Activated CD8-positive, alpha-beta T cell treated with anti-CD3 and anti-CD28 coated beads for 36 hours (primary cell): ENCODE data around the gene IGSF22. TPM values are rescaled to one million over a fixed set of nuclear protein-coding genes. Genes with fewer than 3 reads are reported as not detected.

Source experiments
- ATAC-seq: fragments of 200-7000 bp; cut with Tn5 transposase; one replicate; pipeline ENCODE4 v1.10.0; 2021; ENCODE audit warnings: mild to moderate bottlenecking, moderate library complexity
- CTCF ChIA-PET: fragments of 350-600 bp; sonication (Branson Sonifier 250); formaldehyde crosslinking; loops from one replicate; lab custom pipeline; 2021; ENCODE audit warnings: antibody characterized with exemption; lab: Charles Lee
- POLR2A ChIA-PET: fragments of 350-600 bp; sonication (Branson Sonifier 250); formaldehyde crosslinking; loops from one replicate; lab custom pipeline; 2021; ENCODE audit warnings: antibody characterized with exemption; lab: Charles Lee
- DNase-seq: peaks from one replicate; pipeline ENCODE4 v3.0.0-alpha.2; 2020
- H3K27ac Mint-ChIP-seq: one replicate; pipeline ENCODE4 v1.8.0; 2021; ENCODE audit warnings: mild to moderate bottlenecking, mixed read lengths
- H3K27me3 Mint-ChIP-seq: one replicate; pipeline ENCODE4 v1.8.0; 2021; ENCODE audit warnings: mixed read lengths
- H3K36me3 Mint-ChIP-seq: one replicate; pipeline ENCODE4 v1.8.0; 2021; ENCODE audit warnings: low read depth, mixed read lengths
- H3K4me1 Mint-ChIP-seq: one replicate; pipeline ENCODE4 v1.8.0; 2021; ENCODE audit warnings: low read depth, mixed read lengths
- H3K4me3 Mint-ChIP-seq: one replicate; pipeline ENCODE4 v1.8.0; 2021; ENCODE audit warnings: mild to moderate bottlenecking, moderate library complexity, mixed read lengths
- H3K9me3 Mint-ChIP-seq: one replicate; pipeline ENCODE4 v1.8.0; 2021; ENCODE audit warnings: mixed read lengths
- CTCF ChIP-seq: fragments of 200-600 bp; IDR thresholded peaks from one replicate; pipeline ENCODE4 v1.8.0; 2022; ENCODE audit warnings: antibody characterized with exemption, mild to moderate bottlenecking
- intact Hi-C: fragments of 100-400 bp; cut with micrococcal nuclease; formaldehyde crosslinking; loops from one replicate; pipeline ENCODE4 v1.10.0; 2022
- total RNA-seq, 2 experiments: library from RNA; stranded (reverse); gene quantifications; one replicate each; pipeline ENCODE4 v1.2.3, GENCODE V29; 2021

The IGSF22 gene
- total RNA-seq, 2 experiments from 2014 or later, result 0.43 to 1.4 TPM

- ATAC-seq (no peak), DNase-seq (no peak)
- no peaks in the 10 kb centered on the region for H3K9me3 Mint-ChIP-seq
- H3K4me3 Mint-ChIP-seq, result no peak overlapping the region
- H3K27me3 Mint-ChIP-seq, result no peaks in the 10 kb centered on the region
- no peaks in the 10 kb centered on the region for H3K4me1 Mint-ChIP-seq
- TF ChIP-seq CTCF, result no peak
- POLR2A ChIA-PET, result no interaction called here
- H3K27ac Mint-ChIP-seq, result no peak overlapping the region
- CTCF ChIA-PET, result interaction anchor here (3.2 kb wide), 1 partner anchor 9 kb away, joined by 37 read pairs; no protein-coding TSS in a partner anchor
- intact Hi-C loops, result no loop called here
- H3K36me3 Mint-ChIP-seq, result no peaks in the 10 kb centered on the region
Measured at GRCh38 chr11:18714443-18714780, 11.6 kb downstream of the IGSF22 start.

- no peak for TF ChIP-seq CTCF
- H3K9me3 Mint-ChIP-seq, result no peaks in the 10 kb centered on the region
- no peaks in the 10 kb centered on the region for H3K27me3 Mint-ChIP-seq
- ChIA-PET POLR2A (no interaction called here), CTCF (interaction anchor here (1.3 to 3.2 kb wide), 3 partner anchors 9 to 14 kb away, joined by 3 to 37 read pairs (median 4); no protein-coding TSS in a partner anchor)
- H3K4me1 Mint-ChIP-seq, result no peaks in the 10 kb centered on the region
- ATAC-seq (no peak), DNase-seq (no peak)
- intact Hi-C loops, result no loop called here
- H3K4me3 Mint-ChIP-seq, result no peak overlapping the region
- H3K27ac Mint-ChIP-seq, result no peak overlapping the region
- no peaks in the 10 kb centered on the region for H3K36me3 Mint-ChIP-seq
Measured at GRCh38 chr11:18713646-18714442, 12.1 kb downstream of the IGSF22 start.

- no peak for ATAC-seq
- Mint-ChIP-seq H3K27ac (no peak overlapping the region), H3K4me1 (peaks cover 12% of the 10 kb centered on the region), H3K27me3 (peaks cover 1% of the 10 kb centered on the region), H3K36me3 (no peaks in the 10 kb centered on the region), H3K9me3 (no peaks in the 10 kb centered on the region), H3K4me3 (no peak overlapping the region)
- ChIA-PET POLR2A (interaction anchor here (0.6 to 1.4 kb wide), 2 partner anchors 10 to 1110 kb away, joined by 4 read pairs; no protein-coding TSS in a partner anchor), CTCF (interaction anchor here (1.1 to 1.2 kb wide), 2 partner anchors 11 to 21 kb away, joined by 3 to 10 read pairs; no protein-coding TSS in a partner anchor)
- no peak for DNase-seq
- intact Hi-C loops, result no loop called here
- TF ChIP-seq CTCF, result no peak
Measured at GRCh38 chr11:18710545-18710944, 15.4 kb downstream of the IGSF22 start.

GRCh38 chr11:18709414-18709813, 16.6 kb downstream of the IGSF22 start:
- ATAC-seq (no peak), DNase-seq (no peak)
- no peak overlapping the region for H3K4me3 Mint-ChIP-seq
- H3K36me3 Mint-ChIP-seq, result no peaks in the 10 kb centered on the region
- H3K9me3 Mint-ChIP-seq, result no peaks in the 10 kb centered on the region
- TF ChIP-seq CTCF, result no peak
- peaks cover 1% of the 10 kb centered on the region for H3K27me3 Mint-ChIP-seq
- H3K27ac Mint-ChIP-seq, result no peak overlapping the region
- intact Hi-C loops, result no loop called here
- H3K4me1 Mint-ChIP-seq, result peaks cover 17% of the 10 kb centered on the region
- CTCF ChIA-PET, result interaction anchor here (1.1 to 1.2 kb wide), 2 partner anchors 12 to 22 kb away, joined by 3 to 10 read pairs; no protein-coding TSS in a partner anchor
- POLR2A ChIA-PET, result interaction anchor here (1.4 kb wide), 1 partner anchor 11 kb away, joined by 4 read pairs; no protein-coding TSS in a partner anchor

- no peak for ATAC-seq
- ChIA-PET POLR2A (no interaction called here), CTCF (interaction anchor here (1.8 to 6.0 kb wide), 2 partner anchors 13 to 20 kb away, joined by 5 to 51 read pairs; no protein-coding TSS in a partner anchor)
- no peak for TF ChIP-seq CTCF
- no peaks in the 10 kb centered on the region for H3K36me3 Mint-ChIP-seq
- intact Hi-C loops, result no loop called here
- H3K9me3 Mint-ChIP-seq, result no peaks in the 10 kb centered on the region
- peaks cover 17% of the 10 kb centered on the region for H3K4me1 Mint-ChIP-seq
- H3K4me3 Mint-ChIP-seq, result no peak overlapping the region
- peaks cover 1% of the 10 kb centered on the region for H3K27me3 Mint-ChIP-seq
- H3K27ac Mint-ChIP-seq, result no peak overlapping the region
- no peak for DNase-seq
Measured at GRCh38 chr11:18707811-18708340, 18.1 kb downstream of the IGSF22 start.
